Pancreas (tissue), 10 donors: ENCODE measurements around the gene C19orf85. TPM values are rescaled to one million over a fixed set of nuclear protein-coding genes. Genes with fewer than 3 reads are reported as not detected.
A peak's percentile ranks its signal among the peaks of the same experiment; 100 is the strongest.

Experiments
- ATAC-seq, 4 donors: fragments of 200-7000 bp; cut with Tn5 transposase; one replicate each; pipeline versions ENCODE4 v1.8.0 to v1.9.1; 2020; ENCODE audit warnings: mild to moderate bottlenecking in 4 of 4, moderate library complexity in 4 of 4
- DNase-seq, 6 donors: peaks; one replicate each; pipeline ENCODE4 v3.0.0-alpha.2; 2020
- FAIRE-seq: peaks from 2 replicates; lab custom pipeline; 2012; peaks lifted over from hg19 to GRCh38; lab: Jason Lieb, UNC
- H3K27ac ChIP-seq, 4 donors: fragments of 200-600 bp; sonication (generic); 1 replicate in 3 of 4; 2 replicates in 1 of 4; pipeline versions ENCODE4 v1.5.0 to v1.8.0; 2020
- H3K27me3 ChIP-seq, 4 donors: fragments of 200-600 bp; one replicate each; pipeline ENCODE4 v1.8.0; 2021
- H3K36me3 ChIP-seq, 3 donors: fragments of 200-600 bp; sonication (generic) in 1 of 3; one replicate each; pipeline versions ENCODE4 v1.5.0 to v1.8.0; 2020 to 2021
- H3K4me1 ChIP-seq, 3 donors: fragments of 200-600 bp; one replicate each; pipeline ENCODE4 v1.8.0; 2021
- H3K4me3 ChIP-seq, 4 donors: fragments of 200-600 bp; sonication (generic) in 2 of 4; one replicate each; pipeline versions ENCODE4 v1.5.0 to v1.8.0; 2020 to 2021
- H3K9me3 ChIP-seq, 4 donors: fragments of 200-600 bp; one replicate each; pipeline ENCODE4 v1.8.0; 2021
- WGBS, 2 donors: extraction: QIAGEN DNeasy Blood & Tissue Kit; methylation state at CpG; one replicate each; pipeline ENCODE4 v1.1.7; 2013; 5-methylcytosine and 5-hydroxymethylcytosine counted together
- intact Hi-C, 3 donors: fragments of 100-400 bp; cut with DNase I; formaldehyde crosslinking; loops; one replicate each; pipeline versions ENCODE4 v1.11.1 to v1.14.2; 2022
- polyA plus RNA-seq, 2 donors: library from polyadenylated mRNA; stranded (reverse); fragments of 200-250 nt; gene quantifications; one replicate each; pipeline ENCODE4 v1.2.3, GENCODE V29; 2013
- total RNA-seq, 6 donors: library from RNA; stranded (reverse); fragmentation: NEBNext Ultra II Directional in 4 of 6; extraction: Animal tissue kit (Norgen Biotek cat#: 25700) in 4 of 6; gene quantifications; one replicate each; pipeline versions ENCODE4 v1.2.1 to v1.2.4, GENCODE V29; 2021 to 2023
- TF ChIP-seq, protein P1 (sequence below), 4 donors: fragments of 200-600 bp; sonication (generic) in 3 of 4; IDR thresholded peaks; one replicate each; pipeline versions ENCODE4 v1.5.0 to v1.8.0; 2021; ENCODE audit warnings: antibody characterized with exemption in 4 of 4
- donor health status: healthy with polysubstance abuse.
- donor health status: DM: no; HTN: no; CAD: no; lungs with moderate emphysema.
- donor health status: DM: no; HTN: no; CAD: no.
- donor health status: control.
- donor health status: control.
- donor health status: Bipolar disorder and iron deficiency.
- donor health status: DM: yes; HTN: yes; CAD: no.
- donor health status: DM: no; HTN: no; CAD: no.
- donor health status: DM: no; HTN: no; CAD: no.
- donor health status: DM: yes; HTN: yes; CAD: no.

The C19orf85 gene
- total and polyA plus RNA-seq, 8 donors = not detected

GRCh38 chr19:55419624-55420236, 44.8 kb downstream of the C19orf85 start:
- 51 to 55% methylated on average over 5 of the region's 5 CpGs for WGBS, 2 donors
- Histone ChIP-seq H3K4me3 (no peak overlapping the region), H3K9me3 (no peaks in the 10 kb centered on the region), H3K4me1 (no peaks in the 10 kb centered on the region), H3K27me3 (no peaks in the 10 kb centered on the region), H3K27ac (no peak overlapping the region), H3K36me3 (no peaks in the 10 kb centered on the region)
- TF ChIP-seq, protein P1, sequence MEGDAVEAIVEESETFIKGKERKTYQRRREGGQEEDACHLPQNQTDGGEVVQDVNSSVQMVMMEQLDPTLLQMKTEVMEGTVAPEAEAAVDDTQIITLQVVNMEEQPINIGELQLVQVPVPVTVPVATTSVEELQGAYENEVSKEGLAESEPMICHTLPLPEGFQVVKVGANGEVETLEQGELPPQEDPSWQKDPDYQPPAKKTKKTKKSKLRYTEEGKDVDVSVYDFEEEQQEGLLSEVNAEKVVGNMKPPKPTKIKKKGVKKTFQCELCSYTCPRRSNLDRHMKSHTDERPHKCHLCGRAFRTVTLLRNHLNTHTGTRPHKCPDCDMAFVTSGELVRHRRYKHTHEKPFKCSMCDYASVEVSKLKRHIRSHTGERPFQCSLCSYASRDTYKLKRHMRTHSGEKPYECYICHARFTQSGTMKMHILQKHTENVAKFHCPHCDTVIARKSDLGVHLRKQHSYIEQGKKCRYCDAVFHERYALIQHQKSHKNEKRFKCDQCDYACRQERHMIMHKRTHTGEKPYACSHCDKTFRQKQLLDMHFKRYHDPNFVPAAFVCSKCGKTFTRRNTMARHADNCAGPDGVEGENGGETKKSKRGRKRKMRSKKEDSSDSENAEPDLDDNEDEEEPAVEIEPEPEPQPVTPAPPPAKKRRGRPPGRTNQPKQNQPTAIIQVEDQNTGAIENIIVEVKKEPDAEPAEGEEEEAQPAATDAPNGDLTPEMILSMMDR (IDR thresholded peaks at IDR 0.05) = no peak
- ATAC-seq (no peak), FAIRE-seq (no peak), DNase-seq (no peak)
- intact Hi-C loops = loop anchor here in 2 of 3 donors (5.0 to 10.0 kb wide), 2 partner anchors 275 to 277 kb away; partner anchors contain the start of gene TNNT1 (in 1 of the 2)

- no peaks in the 10 kb centered on the region for H3K27me3 ChIP-seq
- TF ChIP-seq, protein P1 (IDR thresholded peaks at IDR 0.05) = no peak
- no peak for FAIRE-seq
These were observed 45.4 kb downstream of the C19orf85 start for GRCh38 chr19:55419103-55419502.

DNA sequence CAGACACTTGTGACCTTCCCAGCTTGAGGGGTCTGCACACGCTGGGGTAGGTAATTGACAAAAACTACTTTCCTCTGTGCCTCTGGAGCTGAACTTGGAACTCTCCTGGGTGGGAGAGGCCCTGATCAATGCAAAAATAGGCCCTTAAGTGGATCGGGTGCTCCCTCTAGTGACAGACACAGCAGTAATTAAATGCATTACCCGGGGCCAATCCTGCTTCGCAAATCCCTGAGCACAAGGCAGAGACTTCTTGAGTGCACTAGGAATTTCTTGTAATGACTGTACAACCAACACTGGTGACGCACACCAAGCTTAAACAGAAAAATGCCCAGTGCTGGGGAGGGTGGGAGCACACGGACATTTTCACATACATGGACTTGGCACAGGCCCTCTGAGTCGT, 46.4 kb downstream of the C19orf85 start:
- intact Hi-C loops = loop anchor here in 2 of 3 donors (5.0 to 10.0 kb wide), 2 partner anchors 273 to 276 kb away; partner anchors contain the start of gene TNNT1 (in 1 of the 2)
- Histone ChIP-seq H3K27ac (no peak overlapping the region), H3K36me3 (no peaks in the 10 kb centered on the region), H3K4me3 (no peak overlapping the region), H3K4me1 (no peaks in the 10 kb centered on the region), H3K27me3 (no peaks in the 10 kb centered on the region), H3K9me3 (no peaks in the 10 kb centered on the region)
- no peak for FAIRE-seq
- ATAC-seq = peak; percentile 75 to 99 (median 94)
- TF ChIP-seq, protein P1 (IDR thresholded peaks at IDR 0.05) = peak in 2 of 4 donors; percentile 36 to 55
- peak in 3 of 6 donors; percentile 40 to 68 (median 45) for DNase-seq
- 10 to 14% methylated on average over 7 of the region's 7 CpGs for WGBS, 2 donors

More at GRCh38 chr19:55419103-55419502, 45.4 kb downstream of the C19orf85 start:
- H3K4me1 ChIP-seq = no peaks in the 10 kb centered on the region
- WGBS, 2 donors = 38 to 48% methylated on average over 5 of the region's 5 CpGs
- H3K27ac ChIP-seq = no peak overlapping the region
- intact Hi-C loops = loop anchor here in 2 of 3 donors (5.0 to 10.0 kb wide), 2 partner anchors 274 to 277 kb away; partner anchors contain the start of gene TNNT1 (in 1 of the 2)
- no peak overlapping the region for H3K4me3 ChIP-seq
- ATAC-seq (no peak), DNase-seq (no peak)
- H3K9me3 ChIP-seq = no peaks in the 10 kb centered on the region
- H3K36me3 ChIP-seq = no peaks in the 10 kb centered on the region

Other genes with a start within 250 kb of the C19orf85 start
- gene TMEM86B, start 236.0 kb downstream of the C19orf85 start, total RNA-seq = 1 to 10 TPM; 1.0 to 1.8 (median 1.5) TPM
- gene TMEM86B, start 236.0 kb downstream of the C19orf85 start, polyA plus RNA-seq = 10 to 100 TPM; 14.4 to 27.3 TPM
- 10 to 100 TPM; 15.3 to 31.4 (median 18.9) TPM for gene PPP6R1, start 205.7 kb downstream of the C19orf85 start, total RNA-seq
- 10 to 100 TPM; 27.0 to 33.1 TPM for gene PPP6R1, start 205.7 kb downstream of the C19orf85 start, polyA plus RNA-seq
- gene HSPBP1, start 184.6 kb downstream of the C19orf85 start, total RNA-seq = 10 to 100 TPM in 4 of 6 donors, 1 to 10 TPM in 2; 7.0 to 16.6 (median 12.3) TPM
- 10 to 100 TPM; 26.4 to 29.5 TPM for gene HSPBP1, start 184.6 kb downstream of the C19orf85 start, polyA plus RNA-seq
- 1 to 10 TPM in 3 of 6 donors, under 1 TPM in 3; 0.46 to 2.5 (median 1.1) TPM for gene BRSK1, start 180.8 kb downstream of the C19orf85 start, total RNA-seq
- gene BRSK1, start 180.8 kb downstream of the C19orf85 start, polyA plus RNA-seq = 1 to 10 TPM; 4.8 to 9.2 TPM
- 1 to 10 TPM in 1 of 6 donors, under 1 TPM in 2, not detected in 3; 0.32 to 1.3 (median 0.83) TPM for gene TMEM150B, start 139.4 kb downstream of the C19orf85 start, total RNA-seq
- under 1 TPM in 1 of 2 donors, not detected in 1; 0.14 TPM for gene TMEM150B, start 139.4 kb downstream of the C19orf85 start, polyA plus RNA-seq
- gene KMT5C, start 124.9 kb downstream of the C19orf85 start, total RNA-seq = 10 to 100 TPM in 2 of 6 donors, 1 to 10 TPM in 4; 4.3 to 12.6 (median 6.9) TPM
- gene KMT5C, start 124.9 kb downstream of the C19orf85 start, polyA plus RNA-seq = 10 to 100 TPM; 22.3 to 27.4 TPM
- under 1 TPM in 1 of 6 donors, not detected in 5; 0.62 TPM for gene COX6B2, start 110.0 kb downstream of the C19orf85 start, total RNA-seq
- gene COX6B2, start 110.0 kb downstream of the C19orf85 start, polyA plus RNA-seq = under 1 TPM; 0.28 to 0.42 TPM
- gene GARIN5B, start 101.5 kb downstream of the C19orf85 start, total RNA-seq = not detected
- gene GARIN5B, start 101.5 kb downstream of the C19orf85 start, polyA plus RNA-seq = not detected
- gene IL11, start 94.3 kb downstream of the C19orf85 start, total RNA-seq = under 1 TPM in 3 of 6 donors, not detected in 3; 0.20 to 0.41 (median 0.37) TPM
- gene IL11, start 94.3 kb downstream of the C19orf85 start, polyA plus RNA-seq = under 1 TPM; 0.16 to 0.19 TPM
- gene TMEM190, start 87.9 kb downstream of the C19orf85 start, total RNA-seq = not detected
- gene TMEM190, start 87.9 kb downstream of the C19orf85 start, polyA plus RNA-seq = under 1 TPM in 1 of 2 donors, not detected in 1; 0.45 TPM
- 10 to 100 TPM; 14.7 to 32.7 (median 21.3) TPM for gene TMEM238, start 80.5 kb downstream of the C19orf85 start, total RNA-seq
- under 1 TPM; 0.42 TPM for gene TMEM238, start 80.5 kb downstream of the C19orf85 start, polyA plus RNA-seq
- gene RPL28, start 78.8 kb downstream of the C19orf85 start, total RNA-seq = 1,000 to 10,000 TPM in 1 of 6 donors, 100 to 1,000 TPM in 5; 420 to 1,198 (median 819) TPM
- 1,000 to 10,000 TPM in 1 of 2 donors, 100 to 1,000 TPM in 1; 738 to 1,109 TPM for gene RPL28, start 78.8 kb downstream of the C19orf85 start, polyA plus RNA-seq
- 1 to 10 TPM; 2.0 to 7.3 (median 5.1) TPM for gene UBE2S, start 57.0 kb downstream of the C19orf85 start, total RNA-seq
- 1 to 10 TPM; 3.6 to 5.0 TPM for gene UBE2S, start 57.0 kb downstream of the C19orf85 start, polyA plus RNA-seq
- gene SHISA7, start 21.5 kb downstream of the C19orf85 start, total RNA-seq = under 1 TPM in 3 of 6 donors, not detected in 3; 0.05 to 0.16 (median 0.06) TPM
- under 1 TPM; 0.04 to 0.33 TPM for gene SHISA7, start 21.5 kb downstream of the C19orf85 start, polyA plus RNA-seq
- 10 to 100 TPM; 13.0 to 23.9 (median 20.9) TPM for gene ISOC2, start 3.1 kb downstream of the C19orf85 start, total RNA-seq
- gene ISOC2, start 3.1 kb downstream of the C19orf85 start, polyA plus RNA-seq = 10 to 100 TPM; 38.3 to 43.9 TPM
- gene ZNF628, start 11.9 kb upstream of the C19orf85 start, total RNA-seq = 1 to 10 TPM; 3.4 to 6.2 (median 4.1) TPM
- 1 to 10 TPM; 2.6 to 7.8 TPM for gene ZNF628, start 11.9 kb upstream of the C19orf85 start, polyA plus RNA-seq
- gene NAT14, start 20.4 kb upstream of the C19orf85 start, total RNA-seq = 10 to 100 TPM in 1 of 6 donors, 1 to 10 TPM in 5; 5.8 to 10.1 (median 7.5) TPM
- gene NAT14, start 20.4 kb upstream of the C19orf85 start, polyA plus RNA-seq = 10 to 100 TPM; 27.9 to 32.4 TPM
- 1 to 10 TPM in 4 of 6 donors, under 1 TPM in 2; 0.60 to 5.3 (median 1.4) TPM for gene SSC5D, start 23.7 kb upstream of the C19orf85 start, total RNA-seq
- gene SSC5D, start 23.7 kb upstream of the C19orf85 start, polyA plus RNA-seq = 1 to 10 TPM in 1 of 2 donors, under 1 TPM in 1; 0.77 to 2.1 TPM
- under 1 TPM in 1 of 6 donors, not detected in 5; 0.43 TPM for gene SBK2, start 72.4 kb upstream of the C19orf85 start, total RNA-seq
- under 1 TPM; 0.28 to 0.46 TPM for gene SBK2, start 72.4 kb upstream of the C19orf85 start, polyA plus RNA-seq
- under 1 TPM in 2 of 6 donors, not detected in 4; 0.19 to 0.28 TPM for gene SBK3, start 80.8 kb upstream of the C19orf85 start, total RNA-seq
- gene SBK3, start 80.8 kb upstream of the C19orf85 start, polyA plus RNA-seq = under 1 TPM; 0.11 to 0.16 TPM
- gene ZNF579, start 116.1 kb upstream of the C19orf85 start, total RNA-seq = 10 to 100 TPM in 1 of 6 donors, 1 to 10 TPM in 5; 6.5 to 12.7 (median 9.2) TPM
- gene ZNF579, start 116.1 kb upstream of the C19orf85 start, polyA plus RNA-seq = 10 to 100 TPM; 11.6 to 16.1 TPM
- gene FIZ1, start 134.8 kb upstream of the C19orf85 start, total RNA-seq = 10 to 100 TPM in 2 of 6 donors, 1 to 10 TPM in 4; 6.8 to 12.1 (median 8.9) TPM
- gene FIZ1, start 134.8 kb upstream of the C19orf85 start, polyA plus RNA-seq = 10 to 100 TPM; 12.6 TPM
- gene ZNF524, start 135.5 kb upstream of the C19orf85 start, total RNA-seq = 10 to 100 TPM; 17.1 to 37.0 (median 33.1) TPM
- 10 to 100 TPM; 26.7 to 79.4 TPM for gene ZNF524, start 135.5 kb upstream of the C19orf85 start, polyA plus RNA-seq
- gene ZNF865, start 140.9 kb upstream of the C19orf85 start, total RNA-seq = 1 to 10 TPM; 6.6 to 9.0 (median 7.8) TPM
- 1 to 10 TPM; 5.7 to 9.7 TPM for gene ZNF865, start 140.9 kb upstream of the C19orf85 start, polyA plus RNA-seq
- gene ZNF784, start 159.8 kb upstream of the C19orf85 start, total RNA-seq = 1 to 10 TPM; 3.7 to 5.8 (median 4.6) TPM
- gene ZNF784, start 159.8 kb upstream of the C19orf85 start, polyA plus RNA-seq = 10 to 100 TPM; 10.3 to 12.9 TPM
- 10 to 100 TPM; 12.7 to 24.3 (median 17.6) TPM for gene ZNF580, start 176.3 kb upstream of the C19orf85 start, total RNA-seq
- gene ZNF580, start 176.3 kb upstream of the C19orf85 start, polyA plus RNA-seq = 10 to 100 TPM; 35.0 to 40.5 TPM
- gene ZNF581, start 178.9 kb upstream of the C19orf85 start, total RNA-seq = 10 to 100 TPM; 12.9 to 23.2 (median 16.9) TPM
- gene ZNF581, start 178.9 kb upstream of the C19orf85 start, polyA plus RNA-seq = 10 to 100 TPM; 13.8 to 16.6 TPM
- gene CCDC106, start 183.5 kb upstream of the C19orf85 start, total RNA-seq = 1 to 10 TPM; 3.2 to 6.2 (median 5.0) TPM
- 10 to 100 TPM; 20.7 to 22.8 TPM for gene CCDC106, start 183.5 kb upstream of the C19orf85 start, polyA plus RNA-seq
- gene U2AF2, start 190.3 kb upstream of the C19orf85 start, total RNA-seq = 10 to 100 TPM; 38.4 to 97.0 (median 58.8) TPM
- 100 to 1,000 TPM in 1 of 2 donors, 10 to 100 TPM in 1; 74.8 to 113 TPM for gene U2AF2, start 190.3 kb upstream of the C19orf85 start, polyA plus RNA-seq
- gene EPN1, start 210.5 kb upstream of the C19orf85 start, total RNA-seq = 100 to 1,000 TPM in 1 of 6 donors, 10 to 100 TPM in 5; 64.9 to 102 (median 84.6) TPM
- gene EPN1, start 210.5 kb upstream of the C19orf85 start, polyA plus RNA-seq = 10 to 100 TPM; 38.4 to 76.8 TPM